Vein endothelial cell (primary cell): ENCODE measurements around the gene JPH4. TPM values are rescaled to one million over a fixed set of nuclear protein-coding genes. Genes with fewer than 3 reads are reported as not detected.

Source experiments
- total RNA-seq: library from RNA; depleted of rRNA; stranded (reverse); fragments of >200 nt; gene quantifications from 2 replicates; pipeline ENCODE4 v1.2.3, GENCODE V29; 2012

The JPH4 gene
- total RNA-seq, result not detected in 2 replicates

GRCh38 chr14:23578560-23579310 is at the start of gene JPH4:
JPH4 (minus strand) TSS chr14:23578790; CDS start chr14:23577453, 1,337 bp downstream.

GRCh38 chr14:23567186-23568020 is 11.2 kb downstream of the JPH4 start, which contains the start of gene AP1G2:
AP1G2 (minus strand) TSS chr14:23567791; CDS start chr14:23567314, 477 bp downstream.

GRCh38 chr14:23555882-23556699 is 22.5 kb downstream of the JPH4 start, which contains the start of gene THTPA:
THTPA (plus strand) TSS chr14:23556271; CDS start chr14:23556758, 487 bp downstream.

GRCh38 chr14:23551266-23552028 is 27.1 kb downstream of the JPH4 start, which contains the start of gene ZFHX2:
ZFHX2 (minus strand) TSS chr14:23551765; CDS start chr14:23535325, 16,440 bp downstream.

Other genes starting within 250 kb of the JPH4 start
- gene SLC22A17, start 225.9 kb downstream of the JPH4 start, total RNA-seq, result 0.76 and 1.6 TPM in 2 replicates
- gene EFS, start 213.6 kb downstream of the JPH4 start, total RNA-seq, result not detected in 2 replicates
- not detected in 2 replicates for gene IL25, start 206.0 kb downstream of the JPH4 start, total RNA-seq
- not detected in 2 replicates for gene CMTM5, start 201.7 kb downstream of the JPH4 start, total RNA-seq
- not detected in 2 replicates for gene MYH6, start 170.5 kb downstream of the JPH4 start, total RNA-seq
- not detected in 2 replicates for gene MYH7, start 143.1 kb downstream of the JPH4 start, total RNA-seq
- 29.4 and 42.5 TPM in 2 replicates for gene NGDN, start 109.1 kb downstream of the JPH4 start, total RNA-seq
- 0.57 and 0.65 TPM in 2 replicates for gene ZFHX2, start 27.0 kb downstream of the JPH4 start, total RNA-seq
- gene THTPA, start 22.5 kb downstream of the JPH4 start, total RNA-seq, result 14.6 and 19.9 TPM in 2 replicates
- gene AP1G2, start 11.0 kb downstream of the JPH4 start, total RNA-seq, result 18.6 and 19.6 TPM in 2 replicates
- gene DHRS2, start 57.6 kb upstream of the JPH4 start, total RNA-seq, result 0.38 TPM in 1 of 2 replicates, not detected in the other